MM.1S (cell line): ENCODE results near the gene CRYBB3.
"Not testable (repeated sequence)": the region's sequence is repeated elsewhere in the genome, so short reads cannot be mapped to it uniquely, and the experiment has no call there.

Experiments used
- CTCF ChIP-seq: fragments of 300-600 bp; sonication (generic); IDR thresholded peaks from 2 replicates; pipeline ENCODE4 v1.5.1; 2016; ENCODE audit warnings: antibody characterized with exemption, low read length, mixed read lengths
- EZH2 ChIP-seq: fragments of 300-600 bp; sonication (generic); optimal IDR thresholded peaks from 2 replicates; pipeline ENCODE3; 2017; ENCODE audit warnings: low read depth, mild to moderate bottlenecking, antibody characterized with exemption, low read length, mixed read lengths
- EZH2phosphoT487 ChIP-seq: fragments of 300-600 bp; sonication (generic); IDR thresholded peaks from 2 replicates; pipeline ENCODE4 v1.6.1; 2018; ENCODE audit warnings: antibody characterized with exemption, low read length

DNA sequence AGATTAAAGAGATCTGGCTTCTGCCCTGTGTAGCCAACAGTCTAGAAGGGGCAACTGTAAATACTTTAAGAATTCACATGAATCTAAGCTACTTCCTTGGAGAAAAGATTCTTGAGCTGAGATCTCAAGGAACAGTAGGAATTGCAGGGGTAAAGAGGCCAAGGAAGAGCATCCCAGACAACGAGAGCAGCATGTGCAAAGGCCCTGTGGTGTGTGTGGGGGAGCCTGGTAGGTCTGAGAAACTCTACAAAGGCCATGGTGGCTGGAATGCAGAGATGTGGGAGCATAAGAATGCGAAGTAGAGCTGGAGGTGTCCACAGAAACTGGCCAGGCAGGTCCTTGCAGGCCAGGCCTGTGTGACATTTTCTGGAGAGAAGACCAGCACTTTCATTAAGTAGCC lies 31.1 kb downstream of the CRYBB3 start:
- not testable (repeated sequence) for TF ChIP-seq CTCF, EZH2, EZH2phosphoT487
